CD14-positive monocyte (primary cell): ENCODE data around the gene USP9Y. TPM values are rescaled to one million over a fixed set of nuclear protein-coding genes. Genes with fewer than 3 reads are reported as not detected.
"Not testable (repeated sequence)": the region's sequence is repeated elsewhere in the genome, so short reads cannot be mapped to it uniquely, and the experiment has no call there.

Source experiments
- DNase-seq, 3 donors: peaks; one replicate each; pipeline ENCODE4 v3.0.0-alpha.2; 2011 to 2022
- H2AFZ ChIP-seq: 2 replicates; pipeline ENCODE4 v1.6.0; 2012; ENCODE audit warnings: mild to moderate bottlenecking, low read depth, low read length, inconsistent platforms; ENCODE audit not compliant: insufficient read depth, poor library complexity, severe bottlenecking
- H3K27ac ChIP-seq, 2 donors: 1 replicate in 1 of 2; 2 replicates in 1 of 2; pipeline ENCODE4 v1.5.1; 2012 to 2013; ENCODE audit warnings: low read length in 2 of 2, control low read depth in 1 of 2, inconsistent platforms in 1 of 2, low read depth in 1 of 2, mild to moderate bottlenecking in 1 of 2
- H3K27me3 ChIP-seq, 2 donors: one replicate each; pipeline versions ENCODE4 v1.6.0 to v1.6.1; 2011 to 2013; ENCODE audit warnings: low read length in 2 of 2; ENCODE audit not compliant: control insufficient read depth in 2 of 2, insufficient read depth in 2 of 2
- H3K36me3 ChIP-seq, 2 donors: replicated peaks in 1 of 2; 1 replicate in 1 of 2; 2 replicates in 1 of 2; pipeline versions ENCODE4 v1.5.1 to v1.6.1; 2012 to 2013; ENCODE audit warnings: low read length in 2 of 2, control low read depth in 1 of 2, inconsistent platforms in 1 of 2, mild to moderate bottlenecking in 1 of 2; ENCODE audit not compliant: insufficient read depth in 2 of 2, control insufficient read depth in 1 of 2
- H3K4me1 ChIP-seq, 2 donors: 1 replicate in 1 of 2; 2 replicates in 1 of 2; pipeline versions ENCODE4 v1.5.1 to v1.6.1; 2012 to 2013; ENCODE audit warnings: low read length in 2 of 2, control low read depth in 1 of 2, inconsistent platforms in 1 of 2, mild to moderate bottlenecking in 1 of 2, moderate library complexity in 1 of 2; ENCODE audit not compliant: insufficient read depth in 2 of 2, control insufficient read depth in 1 of 2
- H3K4me2 ChIP-seq: replicated peaks from 2 replicates; pipeline ENCODE3; 2012; ENCODE audit warnings: low read length, moderate library complexity, mild to moderate bottlenecking; ENCODE audit not compliant: poor library complexity, severe bottlenecking; ENCODE audit errors: extremely low read depth
- H3K4me3 ChIP-seq, 3 experiments: fragments of 200-600 bp in 1 of 3; sonication (generic) in 1 of 3; replicated peaks in 1 of 3; 1 replicate in 2 of 3; 2 replicates in 1 of 3; pipeline ENCODE4 v1.5.1; 2011 to 2013; ENCODE audit warnings: low read length in 3 of 3, mild to moderate bottlenecking in 3 of 3, control low read depth in 2 of 3, low read depth in 2 of 3, inconsistent platforms in 1 of 3, moderate library complexity in 1 of 3
- H3K79me2 ChIP-seq: 2 replicates; pipeline ENCODE4 v1.6.0; 2012; ENCODE audit warnings: mild to moderate bottlenecking, control low read depth, inconsistent platforms, low read length, moderate library complexity; ENCODE audit not compliant: insufficient read depth
- H3K9ac ChIP-seq: 2 replicates; pipeline ENCODE4 v1.6.0; 2017; ENCODE audit warnings: low read length, mild to moderate bottlenecking; ENCODE audit not compliant: insufficient read depth, poor library complexity, severe bottlenecking
- H3K9me3 ChIP-seq, 2 donors: replicated peaks in 1 of 2; 1 replicate in 1 of 2; 2 replicates in 1 of 2; pipeline versions ENCODE4 v1.5.1 to v1.6.1; 2012 to 2013; ENCODE audit warnings: low read length in 2 of 2, control low read depth in 1 of 2; ENCODE audit not compliant: control insufficient read depth in 1 of 2, insufficient read depth in 1 of 2
- H4K20me1 ChIP-seq: 2 replicates; pipeline ENCODE4 v1.6.0; 2012; ENCODE audit warnings: mild to moderate bottlenecking, low read length, control low read depth, moderate library complexity; ENCODE audit not compliant: insufficient read depth
- H3K27ac Mint-ChIP-seq, 7 donors: one replicate each; pipeline ENCODE4 v1.8.0; 2020; ENCODE audit warnings: mild to moderate bottlenecking in 7 of 7, mixed read lengths in 7 of 7, moderate library complexity in 6 of 7, inconsistent platforms in 2 of 7
- H3K27me3 Mint-ChIP-seq, 3 donors: one replicate each; pipeline ENCODE4 v1.8.0; 2021 to 2022; ENCODE audit warnings: low read depth in 3 of 3, mild to moderate bottlenecking in 3 of 3, mixed read lengths in 3 of 3, moderate library complexity in 3 of 3, inconsistent platforms in 1 of 3
- H3K36me3 Mint-ChIP-seq, 2 donors: one replicate each; pipeline ENCODE4 v1.8.0; 2020; ENCODE audit warnings: mixed read lengths in 2 of 2, inconsistent platforms in 1 of 2, mild to moderate bottlenecking in 1 of 2
- H3K4me1 Mint-ChIP-seq: one replicate; pipeline ENCODE4 v1.8.0; 2020; ENCODE audit warnings: mild to moderate bottlenecking, mixed read lengths
- H3K4me3 Mint-ChIP-seq, 2 donors: one replicate each; pipeline ENCODE4 v1.8.0; 2020; ENCODE audit warnings: mild to moderate bottlenecking in 2 of 2, mixed read lengths in 2 of 2, moderate library complexity in 1 of 2
- H3K9me3 Mint-ChIP-seq, 7 donors: one replicate each; pipeline ENCODE4 v1.8.0; 2020 to 2022; ENCODE audit warnings: mixed read lengths in 7 of 7, mild to moderate bottlenecking in 6 of 7, moderate library complexity in 6 of 7, inconsistent platforms in 2 of 7
- CTCF ChIP-seq: fragments of 200-600 bp; IDR thresholded peaks from one replicate; pipeline ENCODE4 v1.8.0; 2022; ENCODE audit warnings: antibody characterized with exemption, mild to moderate bottlenecking
- WGBS: methylation state at CpG from one replicate; pipeline ENCODE4 v1.1.5; 2013; ENCODE audit warnings: missing lambda C conversion rate; ENCODE audit not compliant: insufficient coverage; 5-methylcytosine and 5-hydroxymethylcytosine counted together
- intact Hi-C, 2 donors: fragments of 100-400 bp; cut with micrococcal nuclease; formaldehyde crosslinking; loops; one replicate each; pipeline versions ENCODE4 v1.15.0 to v1.15.1; 2023
- polyA plus RNA-seq, 3 donors: library from polyadenylated mRNA; depleted of rRNA in 1 of 3; unstranded in 2 of 3; stranded (reverse) in 1 of 3; fragments of 300-500 nt in 2 of 3; fragments of >200 nt in 1 of 3; fragmentation: Illumina TruSeq in 2 of 3; gene quantifications; 1 replicate in 2 of 3; 2 replicates in 1 of 3; pipeline ENCODE4 v1.2.3, GENCODE V29; 2012 to 2021

The USP9Y gene
- polyA plus RNA-seq, 3 donors = not detected

GRCh38 chrY:12661745-12662681, 39.0 kb upstream of the USP9Y start:
- H3K27me3 ChIP-seq = no peaks in the 10 kb centered on the region
- no peak for TF ChIP-seq CTCF
- peak overlapping the region in 1 of 2 donors; percentile 42 for H3K27ac ChIP-seq
- peak in 2 of 3 donors; percentile 27 to 39 for DNase-seq
- H3K36me3 Mint-ChIP-seq = peaks cover 0 to 2% of the 10 kb centered on the region in 2 donors
- peaks cover 0 to 10% of the 10 kb centered on the region in 2 donors for H3K4me1 ChIP-seq
- peak overlapping the region in 2 of 7 donors; percentile 73 to 91 for H3K27ac Mint-ChIP-seq
- H3K9ac ChIP-seq = no peak overlapping the region
- no peaks in the 10 kb centered on the region for H3K9me3 ChIP-seq
- H3K9me3 Mint-ChIP-seq = no peaks in the 10 kb centered on the region
- H3K36me3 ChIP-seq = no peaks in the 10 kb centered on the region
- peak overlapping the region in 1 of 3 experiments; percentile 76 for H3K4me3 ChIP-seq
- H2AFZ ChIP-seq = no peak overlapping the region
- H4K20me1 ChIP-seq = no peaks in the 10 kb centered on the region
- H3K4me2 ChIP-seq = no peak overlapping the region
- no peaks in the 10 kb centered on the region for H3K27me3 Mint-ChIP-seq
- peaks cover 11% of the 10 kb centered on the region for H3K4me1 Mint-ChIP-seq
- H3K79me2 ChIP-seq = no peaks in the 10 kb centered on the region
- WGBS = 0% methylated on average over 9 of the region's 41 CpGs
- H3K4me3 Mint-ChIP-seq = peak overlapping the region; percentile 93 to 98
- intact Hi-C loops = no loop called here

- no peaks in the 10 kb centered on the region for H4K20me1 ChIP-seq
- no peaks in the 10 kb centered on the region for H3K36me3 ChIP-seq
- TF ChIP-seq CTCF = no peak
- WGBS = under 1% methylated on average over 13 of the region's 40 CpGs
- H3K79me2 ChIP-seq = no peaks in the 10 kb centered on the region
- H3K27ac ChIP-seq = peak overlapping the region in 1 of 2 donors; percentile 42
- Mint-ChIP-seq H3K36me3 (peaks cover 0 to 2% of the 10 kb centered on the region in 2 donors), H3K4me3 (peak overlapping the region; percentile 93 to 98), H3K27ac (peak overlapping the region in 2 of 7 donors; percentile 73 to 91), H3K9me3 (no peaks in the 10 kb centered on the region), H3K27me3 (no peaks in the 10 kb centered on the region), H3K4me1 (peaks cover 11% of the 10 kb centered on the region)
- H3K4me2 ChIP-seq = no peak overlapping the region
- H3K9me3 ChIP-seq = no peaks in the 10 kb centered on the region
- no peak overlapping the region for H3K9ac ChIP-seq
- peak overlapping the region in 1 of 3 experiments; percentile 76 for H3K4me3 ChIP-seq
- intact Hi-C loops = no loop called here
- peaks cover 0 to 10% of the 10 kb centered on the region in 2 donors for H3K4me1 ChIP-seq
- no peaks in the 10 kb centered on the region for H3K27me3 ChIP-seq
- no peak overlapping the region for H2AFZ ChIP-seq
- DNase-seq = peak in 2 of 3 donors; percentile 12 to 13
These were observed 38.1 kb upstream of the USP9Y start for GRCh38 chrY:12662745-12663591.

- H3K4me1 ChIP-seq, H2AFZ ChIP-seq, H3K36me3 ChIP-seq, intact Hi-C loops, H3K9ac ChIP-seq, H3K36me3 Mint-ChIP-seq, H4K20me1 ChIP-seq, H3K79me2 ChIP-seq, H3K27ac ChIP-seq, H3K9me3 ChIP-seq, H3K9me3 Mint-ChIP-seq, H3K27me3 Mint-ChIP-seq, H3K4me2 ChIP-seq, DNase-seq, H3K27me3 ChIP-seq: not testable (repeated sequence)
- Mint-ChIP-seq H3K4me3 (peak overlapping the region; percentile 93 to 98), H3K4me1 (peaks cover 11% of the 10 kb centered on the region), H3K27ac (peak overlapping the region in 1 of 7 donors; percentile 21)
- H3K4me3 ChIP-seq = peak overlapping the region in 1 of 3 experiments; percentile 76
- no CpG with 5 or more reads among the region's 20 CpGs for WGBS
These were observed 37.2 kb upstream of the USP9Y start for GRCh38 chrY:12663845-12664244.
